Activated CD4-positive, alpha-beta memory T cell treated with anti-CD3 and anti-CD28 coated beads, Interleukin-2, amount 10 ng/mL, durations not matched to agents 7 days and 5 days (primary cell): ENCODE results near the gene TYW3. TPM values are rescaled to one million over a fixed set of nuclear protein-coding genes. Genes with fewer than 3 reads are reported as not detected.

ENCODE experiments used
- CTCF ChIA-PET: fragments of 350-600 bp; sonication (Branson Sonifier 250); formaldehyde crosslinking; loops from one replicate; lab custom pipeline; 2021; ENCODE audit warnings: antibody characterized with exemption, inconsistent platforms; lab: Charles Lee
- POLR2A ChIA-PET: fragments of 350-600 bp; sonication (Branson Sonifier 250); formaldehyde crosslinking; loops from one replicate; lab custom pipeline; 2021; ENCODE audit warnings: antibody characterized with exemption; lab: Charles Lee
- DNase-seq: peaks from one replicate; pipeline ENCODE4 v3.0.0-alpha.2; 2020
- H3K27ac Mint-ChIP-seq: one replicate; pipeline ENCODE4 v1.8.0; 2021; ENCODE audit warnings: mild to moderate bottlenecking, mixed read lengths
- H3K27me3 Mint-ChIP-seq: one replicate; pipeline ENCODE4 v1.8.0; 2021; ENCODE audit warnings: mixed read lengths
- H3K36me3 Mint-ChIP-seq: one replicate; pipeline ENCODE4 v1.8.0; 2021; ENCODE audit warnings: low read depth, mixed read lengths
- H3K4me1 Mint-ChIP-seq: one replicate; pipeline ENCODE4 v1.8.0; 2021; ENCODE audit warnings: mixed read lengths
- H3K4me3 Mint-ChIP-seq: one replicate; pipeline ENCODE4 v1.8.0; 2021; ENCODE audit warnings: mild to moderate bottlenecking, mixed read lengths
- H3K9me3 Mint-ChIP-seq: one replicate; pipeline ENCODE4 v1.8.0; 2021; ENCODE audit warnings: mixed read lengths
- total RNA-seq, 2 experiments: library from RNA; stranded (reverse); gene quantifications; one replicate each; pipeline ENCODE4 v1.2.3, GENCODE V29; 2021

Gene TYW3, protein sequence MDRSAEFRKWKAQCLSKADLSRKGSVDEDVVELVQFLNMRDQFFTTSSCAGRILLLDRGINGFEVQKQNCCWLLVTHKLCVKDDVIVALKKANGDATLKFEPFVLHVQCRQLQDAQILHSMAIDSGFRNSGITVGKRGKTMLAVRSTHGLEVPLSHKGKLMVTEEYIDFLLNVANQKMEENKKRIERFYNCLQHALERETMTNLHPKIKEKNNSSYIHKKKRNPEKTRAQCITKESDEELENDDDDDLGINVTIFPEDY
- 10 to 100 TPM; 16.0 to 16.3 TPM for total RNA-seq

DNA sequence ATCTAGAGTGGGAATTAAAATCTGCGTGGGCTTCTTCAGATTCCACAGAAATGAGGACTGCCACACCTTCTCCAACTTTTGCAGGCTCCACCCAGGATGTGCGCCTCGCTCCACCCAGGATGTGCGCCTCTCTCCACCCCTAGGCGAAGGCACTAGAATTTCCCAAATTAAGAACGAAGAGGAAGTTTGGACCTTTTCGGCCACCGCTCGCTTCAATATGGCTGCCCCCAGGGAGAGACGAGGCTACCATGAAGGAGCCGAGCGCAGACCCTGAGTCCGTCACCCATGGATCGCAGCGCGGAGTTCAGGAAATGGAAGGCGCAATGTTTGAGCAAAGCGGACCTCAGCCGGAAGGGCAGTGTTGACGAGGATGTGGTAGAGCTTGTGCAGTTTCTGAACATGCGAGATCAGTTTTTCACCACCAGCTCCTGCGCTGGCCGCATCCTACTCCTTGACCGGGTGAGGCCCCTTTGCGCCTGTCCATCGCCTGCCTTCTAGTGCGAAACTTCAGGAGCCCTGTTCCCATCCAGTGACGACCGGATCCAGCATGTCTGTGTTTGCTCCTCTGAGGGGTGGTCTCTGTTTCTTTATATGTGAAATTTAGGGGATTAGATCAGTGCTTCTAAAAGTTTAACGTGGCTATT lies at the start of gene TYW3, which contains the start of gene CRYZ:
TSS of gene TYW3 (plus strand) at position 193 of the 644 bp plus-strand sequence. CDS start at position 286, 93 bp downstream.
TSS of gene CRYZ (minus strand) at position 91 of the 644 bp plus-strand sequence. CDS start 8,229 bp downstream, outside the sequence.
- H3K4me3 Mint-ChIP-seq, result peak within 1 kb of the TSS; percentile 92
- H3K36me3 Mint-ChIP-seq, result peaks cover 27% of the 10 kb centered on the region
- DNase-seq, result peak; percentile 90
- H3K9me3 Mint-ChIP-seq, result no peaks in the 10 kb centered on the region
- H3K27ac Mint-ChIP-seq, result peak within 1 kb of the TSS; percentile 98
- ChIA-PET CTCF (interaction anchor here (0.7 to 3.2 kb wide), 11 partner anchors 9 to 535 kb away, joined by 3 to 31 read pairs (median 3); partner anchors contain the start of genes FPGT and LRRIQ3), POLR2A (interaction anchor here (1.0 to 3.1 kb wide), 6 partner anchors 10 to 1053 kb away, joined by 3 to 11 read pairs (median 7); partner anchors contain the start of genes FPGT, LRRIQ3 and RABGGTB)
- no peaks in the 10 kb centered on the region for H3K27me3 Mint-ChIP-seq
- peaks cover 44% of the 10 kb centered on the region for H3K4me1 Mint-ChIP-seq

DNA sequence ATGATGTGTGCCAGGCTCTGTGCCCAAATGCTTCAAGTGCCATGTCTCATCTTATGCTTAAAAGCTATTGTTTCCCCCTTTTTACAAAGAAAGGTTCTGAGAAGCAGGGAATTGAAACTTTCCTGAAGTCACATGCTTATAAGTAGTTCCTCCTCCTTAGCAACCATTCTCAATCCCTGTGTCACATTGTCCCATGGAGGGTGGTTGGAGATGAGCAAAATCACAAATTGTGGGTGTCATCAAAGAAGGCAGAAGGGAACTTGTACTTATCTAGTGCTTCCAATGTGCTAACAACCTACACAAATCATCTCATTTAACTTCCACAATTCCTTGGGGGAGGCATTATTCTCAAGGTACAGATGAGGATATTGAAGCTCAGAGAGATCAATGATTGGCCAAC lies 49.3 kb upstream of the TYW3 start:
- Mint-ChIP-seq H3K4me3 (no peak overlapping the region), H3K36me3 (no peaks in the 10 kb centered on the region), H3K27me3 (peaks cover 13% of the 10 kb centered on the region), H3K27ac (no peak overlapping the region), H3K9me3 (no peaks in the 10 kb centered on the region), H3K4me1 (peaks cover 18% of the 10 kb centered on the region)
- DNase-seq, result no peak
- ChIA-PET CTCF (no interaction called here), POLR2A (no interaction called here)

DNA sequence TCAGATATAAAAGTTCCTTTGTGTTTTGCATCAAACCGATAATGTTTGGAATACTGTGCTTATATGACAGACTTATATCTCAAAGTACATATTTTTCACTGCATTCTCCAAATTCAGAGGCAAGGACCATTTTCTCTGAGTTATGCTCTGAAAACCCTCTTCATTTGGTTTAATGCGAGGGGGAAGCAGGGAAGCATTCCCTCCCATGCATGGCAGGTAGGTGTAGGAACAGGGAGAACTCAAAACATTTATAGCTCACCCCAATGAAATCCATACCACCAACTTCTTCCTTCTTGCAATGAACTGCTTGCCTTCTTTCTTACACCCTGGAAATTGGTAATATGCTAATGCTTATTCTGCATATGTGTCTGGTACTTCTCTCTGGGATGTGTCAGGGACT lies 48.7 kb upstream of the TYW3 start:
- Mint-ChIP-seq H3K27me3 (peaks cover 13% of the 10 kb centered on the region), H3K4me3 (no peak overlapping the region), H3K9me3 (no peaks in the 10 kb centered on the region), H3K27ac (no peak overlapping the region), H3K36me3 (no peaks in the 10 kb centered on the region), H3K4me1 (peaks cover 18% of the 10 kb centered on the region)
- DNase-seq, result no peak
- ChIA-PET CTCF (interaction anchor here (0.6 kb wide), 1 partner anchor 181 kb away, joined by 3 read pairs; no protein-coding TSS in a partner anchor), POLR2A (no interaction called here)

DNA sequence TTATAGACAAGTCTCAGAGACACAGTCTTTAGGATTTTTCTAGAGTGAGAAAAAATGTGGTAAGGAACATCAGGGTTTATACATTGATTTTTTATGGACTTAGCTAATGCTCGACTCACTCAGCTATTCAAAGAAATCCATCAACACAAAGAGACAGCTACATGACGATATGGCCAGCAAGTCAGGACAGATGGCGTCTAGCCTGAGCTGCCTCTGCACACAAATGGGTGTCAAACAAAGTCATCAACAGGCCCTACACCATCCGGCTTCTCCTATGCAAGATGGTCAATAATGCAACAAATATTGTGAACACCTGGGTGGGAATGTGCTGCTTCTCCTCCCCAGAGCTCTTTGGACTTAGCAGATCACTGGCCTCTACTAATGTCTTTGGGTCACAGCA lies 46.0 kb upstream of the TYW3 start:
- Mint-ChIP-seq H3K4me1 (peaks cover 5% of the 10 kb centered on the region), H3K4me3 (no peak overlapping the region), H3K36me3 (no peaks in the 10 kb centered on the region), H3K27me3 (peaks cover 11% of the 10 kb centered on the region), H3K9me3 (no peaks in the 10 kb centered on the region), H3K27ac (no peak overlapping the region)
- no peak for DNase-seq
- ChIA-PET POLR2A (no interaction called here), CTCF (no interaction called here)

DNA sequence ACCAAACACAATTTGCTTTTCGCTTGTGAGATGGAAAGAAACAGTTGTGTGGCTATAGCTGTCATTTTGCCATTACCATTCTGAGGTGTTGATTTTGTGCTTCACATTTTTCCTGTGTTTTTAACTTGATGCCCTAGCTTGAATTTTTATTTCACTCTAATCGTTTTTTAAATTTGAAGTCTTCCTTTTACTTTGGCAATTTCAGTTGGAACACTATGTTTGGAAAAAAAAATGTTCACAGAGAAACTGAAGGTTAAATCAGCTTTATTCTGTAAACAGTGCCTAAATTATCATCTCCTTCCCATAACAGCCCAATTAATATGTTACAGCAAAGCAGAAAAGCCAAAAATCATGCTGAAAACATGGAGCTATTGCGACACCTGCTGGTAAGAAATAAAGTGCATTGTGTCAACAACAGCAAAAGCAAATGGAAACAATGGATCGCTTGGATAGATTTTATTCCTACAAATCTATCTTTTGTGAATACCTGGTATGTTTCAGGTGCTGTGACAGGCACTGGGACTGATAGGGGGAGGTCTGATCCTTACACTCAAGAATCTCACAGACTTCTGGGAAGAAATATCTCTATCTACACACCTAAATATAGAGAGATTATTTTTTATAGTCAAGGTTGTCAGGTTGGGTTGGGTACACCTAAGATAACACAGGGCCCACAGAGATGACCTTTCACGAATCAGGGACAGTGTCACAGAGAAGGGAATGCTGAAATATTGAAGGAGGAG lies 43.2 kb upstream of the TYW3 start:
- Mint-ChIP-seq H3K4me1 (no peaks in the 10 kb centered on the region), H3K27me3 (peaks cover 4% of the 10 kb centered on the region), H3K36me3 (no peaks in the 10 kb centered on the region), H3K9me3 (no peaks in the 10 kb centered on the region), H3K4me3 (no peak overlapping the region), H3K27ac (no peak overlapping the region)
- POLR2A ChIA-PET, result no interaction called here
- peak; percentile 33 for DNase-seq
- CTCF ChIA-PET, result interaction anchor here (0.6 to 4.2 kb wide), 24 partner anchors 9 to 197 kb away, joined by 3 to 31 read pairs (median 4); partner anchors contain the start of genes CRYZ, ERICH3 and TYW3

DNA sequence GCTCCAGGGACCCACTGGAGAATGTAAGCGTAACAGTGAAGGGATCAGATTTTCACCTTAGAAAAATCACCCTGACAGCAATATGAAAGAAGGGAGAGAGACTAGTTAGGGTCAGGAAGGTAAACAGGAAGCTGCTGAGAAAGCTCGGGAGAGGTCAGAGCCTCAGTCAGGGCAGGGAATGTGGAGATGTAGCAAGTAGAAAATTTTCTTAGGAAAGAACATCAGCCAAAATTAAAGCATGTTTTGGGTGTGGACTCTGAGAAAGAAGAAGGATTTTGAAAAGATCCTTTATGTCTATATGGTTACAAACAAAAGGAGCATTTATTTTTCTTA lies 42.6 kb upstream of the TYW3 start:
- Mint-ChIP-seq H3K9me3 (no peaks in the 10 kb centered on the region), H3K4me1 (no peaks in the 10 kb centered on the region), H3K27me3 (peaks cover 4% of the 10 kb centered on the region), H3K27ac (no peak overlapping the region), H3K4me3 (no peak overlapping the region), H3K36me3 (no peaks in the 10 kb centered on the region)
- CTCF ChIA-PET, result interaction anchor here (0.6 to 4.2 kb wide), 13 partner anchors 9 to 198 kb away, joined by 3 to 31 read pairs (median 5); partner anchors contain the start of genes CRYZ and TYW3
- DNase-seq, result no peak
- POLR2A ChIA-PET, result no interaction called here

DNA sequence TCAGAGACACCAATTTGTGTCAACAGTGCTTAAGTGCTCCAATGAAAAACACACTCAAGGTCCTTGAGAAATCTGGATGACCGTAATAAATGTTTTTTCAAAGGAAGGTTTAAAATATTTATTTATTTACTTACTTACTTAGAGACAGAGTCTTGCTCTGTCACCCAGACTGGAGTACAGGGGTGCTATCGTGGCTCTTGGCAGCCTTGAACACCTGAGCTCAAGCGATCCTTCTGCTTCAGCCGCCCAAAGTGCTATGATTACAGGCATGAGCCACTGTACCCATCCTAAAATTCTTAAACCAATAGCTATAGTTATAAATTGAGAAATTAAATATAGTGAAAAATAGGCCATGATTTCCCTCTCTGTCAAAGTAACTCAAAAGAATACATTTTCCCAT lies 42.0 kb upstream of the TYW3 start:
- POLR2A ChIA-PET, result no interaction called here
- Mint-ChIP-seq H3K27ac (no peak overlapping the region), H3K9me3 (no peaks in the 10 kb centered on the region), H3K27me3 (peaks cover 4% of the 10 kb centered on the region), H3K4me3 (no peak overlapping the region), H3K4me1 (no peaks in the 10 kb centered on the region), H3K36me3 (no peaks in the 10 kb centered on the region)
- DNase-seq, result no peak
- CTCF ChIA-PET, result interaction anchor here (0.7 to 4.2 kb wide), 8 partner anchors 9 to 187 kb away, joined by 3 to 31 read pairs (median 4); partner anchors contain the start of genes CRYZ and TYW3

DNA sequence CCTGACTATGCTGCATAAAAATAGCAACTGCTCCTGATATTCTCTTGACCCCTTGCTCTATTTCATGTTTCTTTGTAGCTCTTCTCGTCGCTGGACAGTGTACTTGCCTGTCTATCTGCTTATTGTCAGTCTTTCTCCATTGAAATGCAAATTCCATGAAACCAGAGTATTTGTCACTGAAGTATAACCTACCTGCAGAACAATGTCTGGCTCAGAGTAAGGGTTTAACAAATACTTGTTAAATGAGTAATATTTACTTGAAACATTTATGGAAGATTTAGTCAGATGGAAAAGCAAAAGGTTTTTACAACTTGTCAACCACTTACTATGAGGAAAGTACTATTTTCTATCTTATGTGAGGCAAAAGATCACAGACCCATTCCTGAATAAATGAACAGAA lies 39.5 kb upstream of the TYW3 start:
- DNase-seq, result no peak
- Mint-ChIP-seq H3K4me3 (no peak overlapping the region), H3K36me3 (no peaks in the 10 kb centered on the region), H3K9me3 (no peaks in the 10 kb centered on the region), H3K27ac (no peak overlapping the region), H3K27me3 (peaks cover 3% of the 10 kb centered on the region), H3K4me1 (no peaks in the 10 kb centered on the region)
- CTCF ChIA-PET, result no interaction called here
- POLR2A ChIA-PET, result no interaction called here

DNA sequence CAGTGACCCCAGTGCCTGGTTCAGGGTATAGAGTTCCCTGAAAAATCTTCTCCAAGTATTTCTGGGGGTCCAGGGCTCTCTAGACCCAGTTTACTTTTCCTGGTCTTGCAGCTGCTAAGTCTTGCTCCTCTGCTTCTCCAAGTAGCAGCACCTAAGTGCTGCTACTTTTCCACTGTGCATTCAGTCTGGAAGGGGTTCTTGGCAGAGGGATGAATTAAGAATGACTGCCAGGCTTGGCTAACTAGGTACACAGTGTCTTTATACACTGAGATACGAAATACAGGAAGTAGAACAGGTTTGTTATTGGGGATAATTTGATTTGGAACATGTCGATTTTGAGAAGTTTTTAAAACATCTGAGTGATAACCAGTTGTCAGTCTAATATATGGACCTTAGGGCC lies 35.1 kb upstream of the TYW3 start:
- CTCF ChIA-PET, result no interaction called here
- no peaks in the 10 kb centered on the region for H3K27me3 Mint-ChIP-seq
- no peaks in the 10 kb centered on the region for H3K4me1 Mint-ChIP-seq
- no peaks in the 10 kb centered on the region for H3K9me3 Mint-ChIP-seq
- H3K27ac Mint-ChIP-seq, result no peak overlapping the region
- no peaks in the 10 kb centered on the region for H3K36me3 Mint-ChIP-seq
- POLR2A ChIA-PET, result no interaction called here
- H3K4me3 Mint-ChIP-seq, result no peak overlapping the region
- no peak for DNase-seq

DNA sequence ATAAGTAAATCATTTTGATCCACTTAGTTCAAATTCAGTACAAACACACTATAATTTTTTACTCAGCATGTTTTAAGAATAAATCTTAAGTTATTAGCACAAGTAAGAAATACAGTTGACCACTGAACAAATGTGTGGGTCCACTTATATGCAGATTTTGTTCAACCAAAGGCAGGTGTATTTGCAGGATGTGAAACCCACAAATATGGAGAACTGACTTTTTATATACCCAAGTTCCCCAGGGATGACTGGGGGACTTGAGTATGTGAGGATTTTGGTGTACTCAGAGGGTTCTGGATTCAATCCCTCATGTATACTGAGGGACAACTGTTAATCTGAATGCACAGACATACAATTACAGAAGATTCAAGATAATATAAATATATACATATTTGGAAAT lies 33.6 kb upstream of the TYW3 start:
- H3K27me3 Mint-ChIP-seq, result no peaks in the 10 kb centered on the region
- ChIA-PET POLR2A (no interaction called here), CTCF (interaction anchor here (1.6 kb wide), 1 partner anchor 10 kb away, joined by 8 read pairs; no protein-coding TSS in a partner anchor)
- H3K4me1 Mint-ChIP-seq, result peaks cover 3% of the 10 kb centered on the region
- H3K9me3 Mint-ChIP-seq, result no peaks in the 10 kb centered on the region
- H3K36me3 Mint-ChIP-seq, result peaks cover 4% of the 10 kb centered on the region
- no peak overlapping the region for H3K4me3 Mint-ChIP-seq
- H3K27ac Mint-ChIP-seq, result no peak overlapping the region
- no peak for DNase-seq

DNA sequence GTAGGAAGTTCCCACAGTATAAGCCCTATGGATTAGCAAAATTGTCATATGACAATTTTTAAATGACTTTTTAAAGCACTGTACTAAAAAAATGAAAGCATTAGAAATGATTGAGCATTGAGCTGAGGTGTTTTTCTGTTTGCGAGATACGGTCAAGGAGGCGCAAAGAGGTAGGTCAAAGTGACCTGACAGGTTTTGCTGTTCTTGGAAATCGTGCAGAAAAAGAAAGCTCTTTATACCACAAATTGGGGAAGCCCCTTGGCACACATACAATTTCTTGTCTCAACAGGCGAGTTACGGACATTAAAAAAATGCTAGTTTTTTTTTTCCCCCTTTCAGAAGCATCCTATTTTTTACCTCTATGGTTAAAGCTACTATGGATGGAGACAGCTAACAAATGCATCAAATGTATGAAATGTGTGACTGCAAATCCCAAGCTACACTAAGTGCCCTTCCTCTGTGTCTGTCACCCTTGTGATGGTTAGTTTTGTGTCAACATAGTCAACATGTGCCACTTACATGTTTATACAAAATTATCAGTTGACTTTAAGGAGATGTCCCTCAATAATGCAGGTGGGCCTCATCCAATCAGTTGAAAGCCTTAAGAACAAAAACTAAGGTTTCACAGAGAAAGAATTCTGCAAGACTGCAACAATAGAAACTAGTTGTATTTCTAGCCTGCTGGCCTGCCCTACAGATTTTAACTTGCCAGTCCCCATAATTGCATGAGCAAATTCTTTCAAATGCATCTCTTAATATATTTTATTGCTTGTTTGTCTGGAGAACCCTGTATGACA lies 29.4 kb upstream of the TYW3 start:
- peaks cover 10% of the 10 kb centered on the region for H3K36me3 Mint-ChIP-seq
- DNase-seq, result no peak
- ChIA-PET CTCF (no interaction called here), POLR2A (no interaction called here)
- H3K27me3 Mint-ChIP-seq, result no peaks in the 10 kb centered on the region
- no peak overlapping the region for H3K4me3 Mint-ChIP-seq
- peaks cover 5% of the 10 kb centered on the region for H3K4me1 Mint-ChIP-seq
- no peak overlapping the region for H3K27ac Mint-ChIP-seq
- H3K9me3 Mint-ChIP-seq, result no peaks in the 10 kb centered on the region

DNA sequence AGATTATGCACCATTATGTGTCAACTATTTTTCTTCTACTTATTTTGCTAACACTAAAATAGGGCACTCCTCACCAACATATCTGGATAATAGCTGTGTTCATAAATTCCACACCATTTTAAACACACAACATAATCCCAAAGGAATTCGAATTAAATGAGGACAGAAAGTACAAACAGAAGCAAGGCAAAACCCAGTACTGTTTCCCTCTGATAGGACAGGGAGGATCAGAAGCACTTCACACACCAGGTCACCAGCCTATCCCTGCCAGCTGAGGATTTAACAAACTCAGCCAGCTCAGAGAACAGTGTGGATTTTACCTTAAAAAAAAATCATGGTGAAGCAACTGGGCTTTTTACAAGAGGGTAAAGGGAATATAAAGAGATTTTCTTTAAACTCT lies 20.1 kb upstream of the TYW3 start:
- Mint-ChIP-seq H3K4me3 (no peak overlapping the region), H3K27me3 (no peaks in the 10 kb centered on the region), H3K4me1 (peaks cover under 1% of the 10 kb centered on the region), H3K9me3 (no peaks in the 10 kb centered on the region), H3K36me3 (peaks cover 13% of the 10 kb centered on the region), H3K27ac (no peak overlapping the region)
- DNase-seq, result no peak
- POLR2A ChIA-PET, result no interaction called here
- CTCF ChIA-PET, result interaction anchor here (0.8 to 0.9 kb wide), 2 partner anchors 20 to 23 kb away, joined by 4 to 5 read pairs; partner anchors contain the start of genes CRYZ and TYW3
